Measurements from ENCODE around the gene CAV3. TPM values are rescaled to one million over a fixed set of nuclear protein-coding genes. Genes with fewer than 3 reads are reported as not detected.

Gene CAV3
- polyA plus RNA-seq, 1 donor (not counting 4 experiments of a cell fraction or from before 2014, with no cell fraction given): not detected

GRCh38 chr3:8767256-8767666 lies 33.7 kb downstream of the CAV3 start:
- no peaks in the 10 kb centered on the region for H3K9me1 ChIP-seq (ENCODE audit: control insufficient read depth, extremely low read depth, insufficient read depth, low read length)
- no peaks in the 10 kb centered on the region for H3K36me3 ChIP-seq (ENCODE audit: control insufficient read depth in 2 of 2, extremely low read depth in 1 of 2, insufficient read depth in 2 of 2, low read length in 2 of 2)
- H3K9ac ChIP-seq (ENCODE audit: control insufficient read depth, extremely low read depth, insufficient read depth, low read length): no peak overlapping the region
- DNase-seq (ENCODE audit: low read depth, low spot score) (no peak), FAIRE-seq (no peak)
- no peaks in the 10 kb centered on the region for H3K9me3 ChIP-seq (ENCODE audit: control insufficient read depth, low read depth, low read length)
- peaks cover 12% of the 10 kb centered on the region for H3K4me1 ChIP-seq (ENCODE audit: control insufficient read depth, extremely low read depth, insufficient read depth, low read length)
- H3K4me3 ChIP-seq (ENCODE audit: control insufficient read depth in 2 of 3, extremely low read depth in 1 of 3, insufficient read depth in 2 of 3, low read depth in 1 of 3, low read length in 3 of 3): peak overlapping the region in 1 of 3 experiments; percentile 52
- peaks cover 24% of the 10 kb centered on the region for H3K27me3 ChIP-seq (ENCODE audit: control insufficient read depth, extremely low read depth, insufficient read depth, low read length)
- H3K27ac ChIP-seq (ENCODE audit: control insufficient read depth, insufficient read depth, low read length): no peak overlapping the region
- H2AFZ ChIP-seq (ENCODE audit: control insufficient read depth, low read length): peak overlapping the region; percentile 70
- H4K20me1 ChIP-seq (ENCODE audit: control insufficient read depth, extremely low read depth, insufficient read depth, low read length): no peaks in the 10 kb centered on the region
- H3K79me2 ChIP-seq (ENCODE audit: control insufficient read depth, insufficient read depth, low read length): no peaks in the 10 kb centered on the region
- TF ChIP-seq, protein P1, sequence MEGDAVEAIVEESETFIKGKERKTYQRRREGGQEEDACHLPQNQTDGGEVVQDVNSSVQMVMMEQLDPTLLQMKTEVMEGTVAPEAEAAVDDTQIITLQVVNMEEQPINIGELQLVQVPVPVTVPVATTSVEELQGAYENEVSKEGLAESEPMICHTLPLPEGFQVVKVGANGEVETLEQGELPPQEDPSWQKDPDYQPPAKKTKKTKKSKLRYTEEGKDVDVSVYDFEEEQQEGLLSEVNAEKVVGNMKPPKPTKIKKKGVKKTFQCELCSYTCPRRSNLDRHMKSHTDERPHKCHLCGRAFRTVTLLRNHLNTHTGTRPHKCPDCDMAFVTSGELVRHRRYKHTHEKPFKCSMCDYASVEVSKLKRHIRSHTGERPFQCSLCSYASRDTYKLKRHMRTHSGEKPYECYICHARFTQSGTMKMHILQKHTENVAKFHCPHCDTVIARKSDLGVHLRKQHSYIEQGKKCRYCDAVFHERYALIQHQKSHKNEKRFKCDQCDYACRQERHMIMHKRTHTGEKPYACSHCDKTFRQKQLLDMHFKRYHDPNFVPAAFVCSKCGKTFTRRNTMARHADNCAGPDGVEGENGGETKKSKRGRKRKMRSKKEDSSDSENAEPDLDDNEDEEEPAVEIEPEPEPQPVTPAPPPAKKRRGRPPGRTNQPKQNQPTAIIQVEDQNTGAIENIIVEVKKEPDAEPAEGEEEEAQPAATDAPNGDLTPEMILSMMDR (optimal IDR thresholded peaks at IDR 0.05 in 1 of 3, IDR thresholded peaks at IDR 0.05 in 1 of 3, conservative IDR thresholded peaks at IDR 0.05 in 1 of 3; ENCODE audit: extremely low read depth in 1 of 3, insufficient read depth in 2 of 3, low read length in 3 of 3): no peak
- TF ChIP-seq EZH2 (IDR thresholded peaks at IDR 0.05; ENCODE audit: low read length): no peak
- H3K4me2 ChIP-seq (ENCODE audit: control insufficient read depth, extremely low read depth, insufficient read depth, low read depth, low read length): peak overlapping the region; percentile 77
- dilution Hi-C loops (cut with MboI; ENCODE audit: extremely low pct_ligation_motif_present, low sequenced_read_pairs): no loop called here

GRCh38 chr3:8767667-8768363 lies 34.2 kb downstream of the CAV3 start:
- Histone ChIP-seq H4K20me1 (ENCODE audit: control insufficient read depth, extremely low read depth, insufficient read depth, low read length) (no peaks in the 10 kb centered on the region), H3K9me3 (ENCODE audit: control insufficient read depth, low read depth, low read length) (no peaks in the 10 kb centered on the region), H3K36me3 (ENCODE audit: control insufficient read depth in 2 of 2, extremely low read depth in 1 of 2, insufficient read depth in 2 of 2, low read length in 2 of 2) (no peaks in the 10 kb centered on the region), H3K27me3 (ENCODE audit: control insufficient read depth, extremely low read depth, insufficient read depth, low read length) (peaks cover 24% of the 10 kb centered on the region), H3K4me3 (ENCODE audit: control insufficient read depth in 2 of 3, extremely low read depth in 1 of 3, insufficient read depth in 2 of 3, low read depth in 1 of 3, low read length in 3 of 3) (peak overlapping the region; percentile 7 to 52 (median 47)), H3K9ac (ENCODE audit: control insufficient read depth, extremely low read depth, insufficient read depth, low read length) (no peak overlapping the region), H2AFZ (ENCODE audit: control insufficient read depth, low read length) (peak overlapping the region; percentile 70), H3K4me2 (ENCODE audit: control insufficient read depth, extremely low read depth, insufficient read depth, low read depth, low read length) (peak overlapping the region; percentile 77), H3K9me1 (ENCODE audit: control insufficient read depth, extremely low read depth, insufficient read depth, low read length) (no peaks in the 10 kb centered on the region), H3K4me1 (ENCODE audit: control insufficient read depth, extremely low read depth, insufficient read depth, low read length) (peaks cover 12% of the 10 kb centered on the region), H3K27ac (ENCODE audit: control insufficient read depth, insufficient read depth, low read length) (no peak overlapping the region), H3K79me2 (ENCODE audit: control insufficient read depth, insufficient read depth, low read length) (no peaks in the 10 kb centered on the region)
- DNase-seq (ENCODE audit: low read depth, low spot score) (peak; percentile 28), FAIRE-seq (no peak)
- TF ChIP-seq, protein P1 (optimal IDR thresholded peaks at IDR 0.05 in 1 of 3, IDR thresholded peaks at IDR 0.05 in 1 of 3, conservative IDR thresholded peaks at IDR 0.05 in 1 of 3; ENCODE audit: extremely low read depth in 1 of 3, insufficient read depth in 2 of 3, low read length in 3 of 3): peak; percentile 45 to 90 (median 73)
- TF ChIP-seq EZH2 (IDR thresholded peaks at IDR 0.05; ENCODE audit: low read length): peak; percentile 41
- dilution Hi-C loops (cut with MboI; ENCODE audit: extremely low pct_ligation_motif_present, low sequenced_read_pairs): no loop called here
